ENCODE data around the gene DDB1. TPM values are rescaled to one million over a fixed set of nuclear protein-coding genes. Genes with fewer than 3 reads are reported as not detected.

The DDB1 gene
- total and polyA plus RNA-seq, 2 of the 13 experiments (the other 11 are each of a cell fraction or from before 2014, with no cell fraction given), result 217 to 266 TPM

DNA sequence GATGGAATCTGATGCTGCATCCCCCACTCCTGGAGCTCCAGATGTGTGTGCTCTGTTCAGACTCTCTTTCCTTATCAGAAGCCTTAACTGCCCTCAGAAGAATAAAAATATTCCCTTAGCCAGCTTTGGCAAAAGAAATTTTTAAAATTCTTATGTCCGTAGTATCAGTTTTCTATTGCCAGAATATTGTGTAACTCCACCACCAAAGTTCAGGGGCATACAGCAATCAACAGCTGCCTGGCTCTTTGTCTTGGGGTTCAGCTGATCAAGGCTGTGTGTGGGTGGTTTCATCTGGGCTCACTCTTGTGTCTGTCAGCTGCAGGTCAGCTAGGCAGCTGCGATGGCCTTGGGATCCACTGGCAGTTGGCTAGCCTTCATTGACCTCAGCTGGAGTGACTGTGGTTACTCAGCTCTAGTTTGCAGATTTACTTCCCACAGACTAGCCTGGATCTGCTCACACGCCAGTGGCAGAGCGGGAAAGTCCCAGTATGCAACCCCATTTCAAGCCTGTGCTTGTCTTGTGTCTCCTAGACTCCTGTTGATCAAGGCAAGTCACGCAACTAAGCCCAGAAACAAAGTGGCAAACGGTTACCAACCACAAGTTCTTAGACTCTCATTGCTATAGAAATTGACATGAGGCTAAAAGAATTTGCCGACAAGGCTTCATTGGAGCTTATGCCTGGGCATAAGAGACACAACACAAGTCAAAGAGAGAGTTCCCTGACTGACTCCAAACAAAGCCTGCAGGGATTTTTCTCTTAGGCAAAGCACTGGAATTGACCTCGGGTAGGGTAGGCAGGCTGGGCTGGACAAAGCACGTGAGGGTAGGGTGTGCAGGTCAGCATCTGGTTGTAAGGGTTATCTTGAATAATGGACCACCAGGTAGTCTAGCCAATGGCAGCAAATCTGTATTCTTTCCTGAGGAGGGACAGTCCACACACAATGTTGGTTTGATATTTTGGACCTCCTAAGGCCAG is 36.8 kb upstream of the DDB1 start (continued):
- TF ChIP-seq TEAD3 (CRISPR knock-in tag; optimal IDR thresholded peaks at IDR 0.05; ENCODE audit: borderline replicate concordance) (peak; percentile 84), IKZF1 (IDR thresholded peaks at IDR 0.05) (no peak), ZNF264 (CRISPR knock-in tag; IDR thresholded peaks at IDR 0.05) (peak; percentile 73; the same call in 1 of the 2 replicates), ATF2 (CRISPR knock-in tag; IDR thresholded peaks at IDR 0.05) (no peak; the same call in 1 of the 2 replicates), ZFP91 (CRISPR knock-in tag; IDR thresholded peaks at IDR 0.05; ENCODE audit: borderline replicate concordance) (peak; percentile 36), ISX (CRISPR knock-in tag; conservative IDR thresholded peaks at IDR 0.05) (no peak), IRF2 (CRISPR knock-in tag; IDR thresholded peaks at IDR 0.05) (0 out of 2 replicates have a peak, but pooled peaks have one; percentile 59), ZNF609 (CRISPR knock-in tag; IDR thresholded peaks at IDR 0.05; ENCODE audit: borderline replicate concordance) (peak; percentile 67; the same call in 1 of the 2 replicates), JUNB (CRISPR knock-in tag; IDR thresholded peaks at IDR 0.05; ENCODE audit: borderline replicate concordance) (0 out of 2 replicates have a peak, but pooled peaks have one; percentile 53), KDM5B (CRISPR knock-in tag; IDR thresholded peaks at IDR 0.05; ENCODE audit: borderline replicate concordance) (peak; percentile 31; the same call in 1 of the 2 replicates), HNRNPL (IDR thresholded peaks at IDR 0.05; ENCODE audit: low read depth, low read length) (no peak), RXRB (CRISPR knock-in tag; IDR thresholded peaks at IDR 0.05; ENCODE audit: borderline replicate concordance) (peak; percentile 84), BCL6 (CRISPR knock-in tag; IDR thresholded peaks at IDR 0.05) (peak; percentile 48), ZNF160 (CRISPR knock-in tag; IDR thresholded peaks at IDR 0.05) (no peak), ZNF772 (CRISPR knock-in tag; IDR thresholded peaks at IDR 0.05) (peak; percentile 89), JUN (CRISPR knock-in tag; IDR thresholded peaks at IDR 0.05) (no peak), ZNF562 (CRISPR knock-in tag; IDR thresholded peaks at IDR 0.05; ENCODE audit: borderline replicate concordance) (no peak), MBNL3 (CRISPR knock-in tag; conservative IDR thresholded peaks at IDR 0.05) (no peak)
- TF ChIP-seq, protein P1, sequence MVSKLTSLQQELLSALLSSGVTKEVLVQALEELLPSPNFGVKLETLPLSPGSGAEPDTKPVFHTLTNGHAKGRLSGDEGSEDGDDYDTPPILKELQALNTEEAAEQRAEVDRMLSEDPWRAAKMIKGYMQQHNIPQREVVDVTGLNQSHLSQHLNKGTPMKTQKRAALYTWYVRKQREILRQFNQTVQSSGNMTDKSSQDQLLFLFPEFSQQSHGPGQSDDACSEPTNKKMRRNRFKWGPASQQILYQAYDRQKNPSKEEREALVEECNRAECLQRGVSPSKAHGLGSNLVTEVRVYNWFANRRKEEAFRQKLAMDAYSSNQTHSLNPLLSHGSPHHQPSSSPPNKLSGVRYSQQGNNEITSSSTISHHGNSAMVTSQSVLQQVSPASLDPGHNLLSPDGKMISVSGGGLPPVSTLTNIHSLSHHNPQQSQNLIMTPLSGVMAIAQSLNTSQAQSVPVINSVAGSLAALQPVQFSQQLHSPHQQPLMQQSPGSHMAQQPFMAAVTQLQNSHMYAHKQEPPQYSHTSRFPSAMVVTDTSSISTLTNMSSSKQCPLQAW (CRISPR knock-in tag; IDR thresholded peaks at IDR 0.05), result peak; percentile 77; the same call in 1 of the 2 replicates
